Lung (tissue), 12 donors: Measurements from ENCODE around the gene IL23R. TPM values are rescaled to one million over a fixed set of nuclear protein-coding genes. Genes with fewer than 3 reads are reported as not detected.

Source experiments
- ATAC-seq: fragments of 200-7000 bp; cut with Tn5 transposase; one replicate; pipeline ENCODE4 v1.9.1; 2020; ENCODE audit warnings: moderate number of reproducible peaks; ENCODE audit not compliant: insufficient read depth, low FRiP score
- DNase-seq, 3 donors: peaks; one replicate each; pipeline ENCODE4 v3.0.0-alpha.2; 2013 to 2017
- H3K27ac ChIP-seq, 2 donors: one replicate each; pipeline ENCODE4 v1.5.1; 2013; ENCODE audit warnings: mild to moderate bottlenecking in 2 of 2, moderate library complexity in 2 of 2, control low read depth in 1 of 2, inconsistent platforms in 1 of 2, low read depth in 1 of 2, low read length in 1 of 2
- H3K27me3 ChIP-seq, 3 donors: one replicate each; pipeline ENCODE4 v1.5.1; 2013; ENCODE audit warnings: low read length in 2 of 3; ENCODE audit not compliant: control insufficient read depth in 3 of 3, insufficient read depth in 3 of 3
- H3K36me3 ChIP-seq, 4 donors: one replicate each; pipeline ENCODE4 v1.5.1; 2013; ENCODE audit warnings: low read length in 4 of 4, mild to moderate bottlenecking in 1 of 4, moderate library complexity in 1 of 4; ENCODE audit not compliant: control insufficient read depth in 4 of 4, insufficient read depth in 4 of 4
- H3K4me1 ChIP-seq, 5 donors: one replicate each; pipeline ENCODE4 v1.5.1; 2013; ENCODE audit warnings: low read length in 5 of 5, mild to moderate bottlenecking in 2 of 5, moderate library complexity in 1 of 5; ENCODE audit not compliant: control insufficient read depth in 5 of 5, insufficient read depth in 5 of 5
- H3K4me3 ChIP-seq: one replicate; pipeline ENCODE4 v1.5.1; 2013; ENCODE audit warnings: mild to moderate bottlenecking, control low read depth, moderate library complexity
- H3K9ac ChIP-seq, 2 donors: one replicate each; pipeline ENCODE4 v1.5.1; 2013; ENCODE audit warnings: low read length in 2 of 2, control low read depth in 1 of 2; ENCODE audit not compliant: insufficient read depth in 1 of 2
- H3K9me3 ChIP-seq, 4 donors: one replicate each; pipeline ENCODE4 v1.5.1; 2013; ENCODE audit warnings: low read length in 3 of 4, mild to moderate bottlenecking in 1 of 4, moderate library complexity in 1 of 4; ENCODE audit not compliant: control insufficient read depth in 4 of 4, insufficient read depth in 3 of 4
- WGBS, 2 donors: extraction: QIAGEN DNeasy Blood & Tissue Kit; methylation state at CpG; one replicate each; pipeline ENCODE4 v1.1.7; 2013; 5-methylcytosine and 5-hydroxymethylcytosine counted together
- polyA plus RNA-seq, 2 donors: library from polyadenylated mRNA; stranded (reverse); fragments of 200-250 nt; gene quantifications; one replicate each; pipeline ENCODE4 v1.2.1, GENCODE V29; 2013
- total RNA-seq, 2 donors: library from RNA; depleted of rRNA in 1 of 2; stranded (reverse); fragments of >200 nt in 1 of 2; gene quantifications; one replicate each; pipeline ENCODE4 v1.2.1, GENCODE V29; 2014 to 2021
- TF ChIP-seq, protein P1 (sequence below): IDR thresholded peaks from 2 replicates; pipeline ENCODE4 v1.5.1; 2012; ENCODE audit warnings: mild to moderate bottlenecking; ENCODE audit errors: control extremely low read depth, extremely low read depth
- donor health status: control.
- donor health status: control.
- donor health status: Bipolar disorder and iron deficiency.
- donor health status: healthy.
- donor health status: DM: yes; HTN: yes; CAD: no.

IL23R gene
- total and polyA plus RNA-seq, 4 donors: 0.03 to 0.60 (median 0.15) TPM; not detected in 1

DNA sequence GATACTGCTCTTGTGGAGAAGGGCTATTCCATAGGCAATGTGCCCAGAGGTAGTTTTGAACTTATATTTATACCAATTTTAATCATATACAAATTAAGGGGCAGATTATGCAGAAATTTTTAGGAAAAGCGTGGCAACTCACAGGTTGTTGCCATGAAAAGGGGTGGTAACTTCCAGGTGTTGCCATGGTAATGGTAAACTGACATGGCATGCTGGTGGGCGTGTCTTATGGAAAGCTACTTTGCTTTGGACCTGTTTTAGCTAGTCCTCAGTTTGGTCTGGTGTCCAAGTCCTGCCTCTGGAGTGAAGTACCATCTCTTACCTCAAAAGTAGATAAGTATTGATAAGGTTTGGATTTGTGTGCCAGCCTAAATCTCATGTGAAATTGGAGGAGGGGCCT is 7.9 kb upstream of the IL23R start:
- WGBS, 2 donors: 66 to 73% methylated on average over 2 of the region's 2 CpGs
- Histone ChIP-seq H3K4me3 (no peak overlapping the region), H3K27ac (no peak overlapping the region), H3K36me3 (no peaks in the 10 kb centered on the region), H3K9me3 (no peaks in the 10 kb centered on the region), H3K4me1 (no peaks in the 10 kb centered on the region), H3K9ac (no peak overlapping the region), H3K27me3 (peaks cover 0 to 1% (median 0%) of the 10 kb centered on the region in 3 donors)
- no peak for DNase-seq
- TF ChIP-seq, protein P1, sequence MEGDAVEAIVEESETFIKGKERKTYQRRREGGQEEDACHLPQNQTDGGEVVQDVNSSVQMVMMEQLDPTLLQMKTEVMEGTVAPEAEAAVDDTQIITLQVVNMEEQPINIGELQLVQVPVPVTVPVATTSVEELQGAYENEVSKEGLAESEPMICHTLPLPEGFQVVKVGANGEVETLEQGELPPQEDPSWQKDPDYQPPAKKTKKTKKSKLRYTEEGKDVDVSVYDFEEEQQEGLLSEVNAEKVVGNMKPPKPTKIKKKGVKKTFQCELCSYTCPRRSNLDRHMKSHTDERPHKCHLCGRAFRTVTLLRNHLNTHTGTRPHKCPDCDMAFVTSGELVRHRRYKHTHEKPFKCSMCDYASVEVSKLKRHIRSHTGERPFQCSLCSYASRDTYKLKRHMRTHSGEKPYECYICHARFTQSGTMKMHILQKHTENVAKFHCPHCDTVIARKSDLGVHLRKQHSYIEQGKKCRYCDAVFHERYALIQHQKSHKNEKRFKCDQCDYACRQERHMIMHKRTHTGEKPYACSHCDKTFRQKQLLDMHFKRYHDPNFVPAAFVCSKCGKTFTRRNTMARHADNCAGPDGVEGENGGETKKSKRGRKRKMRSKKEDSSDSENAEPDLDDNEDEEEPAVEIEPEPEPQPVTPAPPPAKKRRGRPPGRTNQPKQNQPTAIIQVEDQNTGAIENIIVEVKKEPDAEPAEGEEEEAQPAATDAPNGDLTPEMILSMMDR: no peak
- ATAC-seq: no peak

DNA sequence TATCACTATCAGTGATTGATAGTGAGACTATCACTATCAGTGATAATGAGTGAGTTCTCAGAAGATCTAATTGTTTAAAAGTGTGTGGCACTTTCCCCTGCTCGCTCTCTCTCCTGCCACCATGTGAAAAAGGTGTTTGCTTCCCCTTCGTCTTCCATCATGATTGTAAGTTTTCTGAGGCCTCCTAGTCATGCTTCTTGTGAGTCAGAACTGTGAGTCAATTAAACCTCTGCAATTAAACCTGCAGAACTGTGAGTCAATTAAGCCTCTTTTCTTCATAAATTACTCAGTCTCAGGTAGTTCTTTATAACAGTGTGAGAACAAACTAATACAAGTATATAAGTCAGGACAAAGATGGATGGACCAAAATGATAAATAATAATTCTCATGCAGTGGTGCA is 7.0 kb upstream of the IL23R start:
- TF ChIP-seq, protein P1: no peak
- H3K9me3 ChIP-seq: no peaks in the 10 kb centered on the region
- no peak for DNase-seq
- H3K4me3 ChIP-seq: no peak overlapping the region
- WGBS, 2 donors: 75 to 94% methylated on average over 2 of the region's 2 CpGs
- H3K27me3 ChIP-seq: no peaks in the 10 kb centered on the region
- no peak for ATAC-seq
- H3K27ac ChIP-seq: no peak overlapping the region
- H3K9ac ChIP-seq: no peak overlapping the region
- no peaks in the 10 kb centered on the region for H3K4me1 ChIP-seq
- no peaks in the 10 kb centered on the region for H3K36me3 ChIP-seq

DNA sequence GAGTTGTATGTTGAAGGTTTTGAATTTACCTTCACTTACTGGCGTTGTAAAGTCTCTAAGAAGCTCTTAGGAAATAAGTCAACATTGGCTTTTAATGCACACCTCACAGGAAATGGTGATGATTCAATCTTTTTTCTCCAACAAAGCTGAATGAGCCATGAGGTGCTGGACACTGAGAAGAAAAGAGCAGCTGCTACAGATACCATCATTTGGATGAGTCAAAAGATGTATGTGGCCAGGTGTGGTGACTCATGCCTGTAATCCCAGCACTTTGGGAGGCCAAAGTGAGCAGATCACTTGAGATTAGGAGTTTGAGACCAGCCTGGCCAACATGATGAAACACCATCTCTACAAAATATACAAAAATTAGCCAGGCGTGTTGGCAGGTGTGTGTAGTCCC is 3.3 kb upstream of the IL23R start:
- ATAC-seq: no peak
- Histone ChIP-seq H3K27ac (no peak overlapping the region), H3K9me3 (no peaks in the 10 kb centered on the region), H3K36me3 (no peaks in the 10 kb centered on the region), H3K4me1 (no peaks in the 10 kb centered on the region), H3K27me3 (no peaks in the 10 kb centered on the region), H3K9ac (no peak overlapping the region), H3K4me3 (no peak overlapping the region)
- 65 to 78% methylated on average over 2 of the region's 2 CpGs for WGBS, 2 donors
- TF ChIP-seq, protein P1: no peak
- DNase-seq: no peak

DNA sequence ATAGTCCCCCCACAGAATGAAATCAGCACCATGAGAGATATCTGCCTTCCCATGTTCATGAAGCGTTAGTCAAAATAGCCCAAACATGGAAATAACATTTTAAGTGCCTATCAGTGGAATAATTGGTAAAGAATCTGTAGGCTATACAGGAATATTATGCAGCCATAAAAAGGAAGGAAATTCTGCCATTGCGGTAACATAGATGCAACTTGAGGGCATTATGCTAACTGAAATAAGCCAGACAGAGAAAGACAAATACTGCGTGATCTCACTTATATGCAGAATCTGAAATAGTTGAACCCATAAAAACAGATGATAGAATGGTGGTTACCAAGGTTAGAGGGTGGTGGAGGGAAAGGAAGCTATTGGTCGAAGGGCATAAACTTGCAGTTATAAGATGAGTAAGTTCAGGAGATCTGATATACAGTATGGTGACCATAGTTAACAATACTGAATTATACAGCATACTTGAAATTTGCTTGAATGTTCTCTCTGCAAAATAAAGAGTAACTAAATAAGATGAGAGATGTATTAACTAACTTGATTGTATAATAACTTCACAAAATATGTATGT is 699 bp upstream of the IL23R start:
- Histone ChIP-seq H3K9me3 (no peaks in the 10 kb centered on the region), H3K27ac (no peak overlapping the region), H3K36me3 (no peaks in the 10 kb centered on the region), H3K4me1 (no peaks in the 10 kb centered on the region), H3K9ac (no peak overlapping the region), H3K4me3 (no peak overlapping the region), H3K27me3 (no peaks in the 10 kb centered on the region)
- ATAC-seq (no peak), DNase-seq (no peak)
- TF ChIP-seq, protein P1: no peak
- WGBS, 2 donors: 94 to 96% methylated on average over 4 of the region's 4 CpGs
